NCI-H226 (cell line): Measurements from ENCODE around the gene PTPRG.
A peak's percentile ranks its signal among the peaks of the same experiment; 100 is the strongest.
"Not testable (repeated sequence)": the region's sequence is repeated elsewhere in the genome, so short reads cannot be mapped to it uniquely, and the experiment has no call there.

Experiments used
- DNase-seq: peaks from one replicate; pipeline ENCODE4 v3.0.0-alpha.2; 2015

PTPRG gene

DNA sequence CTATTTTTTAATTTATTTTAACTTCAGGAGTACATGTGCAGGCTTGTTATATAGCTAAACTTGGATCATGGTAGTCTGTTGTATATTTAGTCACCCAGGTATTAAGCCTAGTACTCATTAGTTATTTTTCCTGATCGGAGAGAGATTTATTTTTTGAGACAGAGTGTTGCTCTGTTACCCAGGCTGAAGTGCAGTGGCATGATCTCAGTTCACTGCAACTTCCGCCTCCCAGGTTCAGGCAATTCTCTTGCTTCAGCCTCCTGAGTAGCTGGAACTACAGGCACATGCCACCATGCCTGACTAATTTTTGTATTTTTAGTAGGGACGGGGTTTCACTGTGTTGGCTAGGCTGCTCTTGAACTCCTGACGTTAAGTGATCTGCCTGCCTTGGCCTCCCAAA, 477.4 kb downstream of the PTPRG start:
- DNase-seq, result not testable (repeated sequence)

DNA sequence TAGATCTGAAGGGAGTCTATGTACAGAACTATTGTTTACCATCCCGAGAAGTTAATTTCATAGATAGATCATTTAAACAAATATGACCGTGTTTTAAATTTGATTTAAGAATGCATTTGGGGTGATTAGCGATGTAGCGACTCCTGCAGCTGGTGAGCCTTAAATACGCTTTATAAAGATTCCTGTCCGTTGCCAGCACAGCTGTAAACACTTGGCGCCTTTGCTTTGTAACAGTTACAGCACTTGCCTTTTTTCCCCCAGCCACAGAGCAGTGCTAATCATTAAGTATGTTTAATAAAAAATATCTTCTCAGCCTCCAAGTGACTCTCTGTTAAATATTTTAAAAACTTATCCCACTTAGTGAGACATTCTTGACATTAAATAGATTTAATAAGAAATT, 478.2 kb downstream of the PTPRG start:
- DNase-seq, result no peak

DNA sequence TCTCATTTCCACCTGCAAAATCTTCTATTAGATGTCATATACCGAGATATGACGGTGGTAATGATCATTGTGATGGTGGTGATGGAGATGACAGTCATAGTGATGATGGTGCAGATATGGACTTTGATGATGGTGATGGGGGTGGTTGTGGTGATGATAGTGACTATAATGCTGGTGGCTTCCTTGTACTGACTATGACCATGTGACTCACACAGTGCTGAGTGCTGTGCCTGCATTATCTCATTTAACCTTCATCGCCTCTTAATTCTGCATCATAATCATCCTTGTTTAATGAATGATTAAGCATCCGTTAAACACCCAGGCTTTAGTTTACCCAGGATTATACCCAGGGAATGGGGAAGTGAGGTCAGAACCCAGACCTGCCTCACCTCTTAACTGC, 480.3 kb downstream of the PTPRG start:
- no peak for DNase-seq

DNA sequence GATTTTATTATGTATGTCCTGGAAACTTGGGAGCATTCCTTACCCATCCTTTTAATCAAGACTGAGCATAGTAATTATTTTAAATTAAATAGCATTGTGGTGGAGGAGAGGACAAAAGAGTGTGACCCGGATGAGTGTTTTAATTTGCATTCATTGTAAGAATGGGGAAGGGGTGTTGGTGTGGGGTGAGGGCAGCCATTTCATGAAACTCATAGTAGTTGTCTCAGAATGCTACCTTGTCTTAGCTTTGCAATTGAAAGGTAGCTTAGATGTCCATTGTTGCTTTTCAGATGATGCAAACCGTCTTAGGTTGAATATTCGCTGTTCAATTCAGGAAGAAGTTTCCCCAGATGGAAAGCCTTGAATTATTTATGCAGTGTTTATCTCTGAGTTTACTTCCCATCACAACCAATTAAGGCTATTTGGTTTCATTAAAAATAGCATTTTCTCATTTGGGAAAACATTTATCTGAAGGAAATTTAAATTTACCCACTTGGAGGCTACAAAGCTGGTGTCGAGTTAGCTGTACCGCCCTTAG, 483.6 kb downstream of the PTPRG start:
- DNase-seq, result no peak

DNA sequence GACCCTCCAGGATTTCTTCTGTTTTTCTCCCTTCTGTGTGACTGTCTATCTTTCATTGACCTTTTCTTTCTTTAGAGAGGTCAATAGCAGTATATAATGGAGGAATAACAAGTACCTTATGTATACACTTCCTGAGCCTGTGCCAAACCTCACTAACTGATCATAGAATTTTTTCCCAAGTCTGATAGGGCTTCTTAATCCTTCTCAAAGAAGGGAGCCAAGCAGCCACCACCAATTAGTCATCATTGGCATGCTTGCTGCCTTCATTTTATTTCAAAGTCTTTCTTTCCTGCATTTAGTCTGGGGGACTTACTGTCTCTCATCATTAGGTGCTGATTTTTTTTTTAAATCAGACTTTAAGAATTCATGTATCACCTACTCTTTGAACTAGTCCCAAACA, 485.0 kb downstream of the PTPRG start:
- DNase-seq, result peak; percentile 13

DNA sequence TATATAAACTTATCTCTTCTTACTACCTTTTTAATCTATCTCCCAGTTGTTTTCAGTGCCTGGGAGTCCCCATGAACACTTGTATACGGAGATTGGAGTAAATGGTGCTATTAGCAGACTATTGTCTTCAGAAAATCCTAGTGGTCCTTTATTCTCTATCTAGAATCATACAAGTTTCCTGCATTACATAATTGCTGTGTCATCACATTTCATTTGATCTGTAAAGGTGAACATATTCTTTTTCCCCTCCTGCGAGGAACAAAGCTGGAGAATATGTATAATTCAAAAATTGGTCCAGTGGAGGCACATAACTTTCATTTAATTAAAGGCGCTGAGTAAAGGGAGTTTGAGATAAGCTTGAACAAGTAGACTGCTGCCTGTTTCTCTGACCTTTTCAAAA, 487.2 kb downstream of the PTPRG start:
- DNase-seq, result no peak

DNA sequence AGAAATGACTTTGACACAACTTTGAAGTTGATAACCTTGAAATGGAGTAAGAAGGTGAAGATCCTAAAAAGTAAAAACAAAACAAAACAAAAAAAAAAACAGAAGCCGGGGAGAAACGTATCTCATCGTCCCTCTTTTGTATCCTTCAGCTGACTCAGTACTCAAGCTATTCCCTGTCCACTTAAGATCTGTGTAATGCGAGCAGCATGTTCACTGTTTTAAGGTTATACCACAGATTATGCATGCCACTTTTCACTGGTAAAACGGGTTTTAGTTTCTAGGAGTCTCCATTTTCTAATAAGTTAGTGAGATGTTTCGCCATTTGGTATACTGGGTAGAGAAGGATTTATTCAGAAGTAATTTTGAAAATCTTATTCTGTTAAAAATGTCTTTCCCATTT, 487.7 kb downstream of the PTPRG start:
- DNase-seq, result no peak

DNA sequence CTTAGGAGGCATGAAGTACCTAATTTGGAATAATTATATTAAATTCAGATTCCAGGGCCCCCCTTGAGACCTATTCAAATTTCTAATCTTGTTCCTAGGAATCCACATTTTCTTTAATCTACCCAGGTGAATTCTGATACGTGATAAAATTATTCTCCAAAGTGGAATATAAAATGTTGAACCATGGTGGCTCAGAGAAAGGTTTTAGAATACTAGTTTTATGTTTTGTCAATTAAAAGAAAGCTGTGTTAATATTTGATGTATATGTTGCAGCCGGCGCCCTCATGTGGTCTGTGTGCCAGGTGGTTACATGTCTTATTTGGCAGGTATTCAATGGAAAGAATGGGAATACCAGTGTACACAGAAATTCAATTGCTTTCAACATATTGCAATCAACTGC, 490.1 kb downstream of the PTPRG start:
- DNase-seq, result no peak

DNA sequence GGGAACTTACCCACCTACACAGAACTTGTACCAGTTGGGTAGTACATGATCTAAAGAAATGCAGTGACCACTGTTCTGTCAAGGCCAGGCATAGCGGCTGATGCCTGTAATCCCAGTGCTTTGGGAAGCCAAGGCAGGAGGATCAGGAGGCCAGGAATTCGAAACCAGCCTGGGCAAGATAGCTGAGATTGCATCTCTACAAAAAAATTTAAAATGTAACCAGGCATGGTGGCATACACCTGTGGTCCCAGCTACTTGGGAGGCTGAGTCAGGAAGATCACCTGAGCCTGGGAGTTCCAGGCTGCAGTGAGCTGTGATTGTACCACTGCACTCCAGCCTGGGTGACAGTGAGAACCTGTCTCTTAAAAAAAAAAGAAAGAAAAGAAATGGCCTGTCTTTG, 491.0 kb downstream of the PTPRG start:
- DNase-seq, result no peak

DNA sequence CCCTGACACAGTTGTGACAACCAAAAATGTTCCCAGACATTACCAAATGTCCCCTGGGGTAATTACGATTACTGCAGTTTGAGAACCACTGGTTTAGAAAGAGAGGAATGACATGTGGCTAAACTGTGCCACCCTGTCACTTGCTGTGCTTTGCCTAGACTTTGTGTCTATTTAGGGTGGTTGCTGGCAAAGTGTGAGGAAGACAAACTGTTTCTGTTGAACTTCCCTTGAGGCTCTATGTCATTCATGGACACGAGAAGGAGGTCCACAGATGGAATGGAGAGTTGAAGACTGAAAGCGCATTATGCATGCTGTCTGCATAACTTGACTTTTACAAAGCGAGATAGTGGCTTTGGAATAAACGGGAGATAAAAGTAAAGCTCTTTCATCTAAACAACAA, 495.3 kb downstream of the PTPRG start:
- DNase-seq, result no peak

DNA sequence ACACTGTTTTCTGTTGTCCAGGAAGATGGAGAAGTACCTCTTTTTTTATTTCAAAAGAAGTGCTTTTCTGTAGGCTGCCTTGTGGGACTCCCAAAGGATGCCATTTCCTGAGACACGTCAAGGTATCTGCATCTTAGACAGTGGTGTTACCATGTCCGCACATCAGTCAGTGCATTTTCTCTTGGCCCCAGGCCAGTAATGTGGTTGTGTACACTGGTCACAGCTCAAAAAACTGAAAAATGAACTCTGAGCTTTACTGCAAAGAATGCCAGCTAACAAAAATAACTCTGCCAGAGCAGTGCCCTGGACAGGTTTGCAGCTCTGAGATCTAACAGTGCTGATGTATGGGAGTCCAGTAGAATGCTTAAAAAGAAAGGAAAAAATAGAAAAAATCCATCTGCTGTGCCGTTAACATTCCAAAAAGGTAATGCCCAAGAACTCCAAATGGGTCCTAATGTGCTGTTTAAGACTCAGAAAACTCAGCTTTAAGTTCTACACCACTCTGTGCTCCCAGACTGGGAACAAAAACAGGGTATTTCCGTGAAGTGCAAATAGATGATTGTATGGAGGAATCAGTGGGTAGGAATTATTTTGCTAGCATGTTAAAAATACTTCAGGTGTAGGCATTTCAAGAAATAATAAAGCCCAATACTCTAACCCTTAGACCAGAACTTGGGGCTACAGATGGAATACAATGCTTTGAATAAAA, 496.1 kb downstream of the PTPRG start:
- DNase-seq, result no peak

DNA sequence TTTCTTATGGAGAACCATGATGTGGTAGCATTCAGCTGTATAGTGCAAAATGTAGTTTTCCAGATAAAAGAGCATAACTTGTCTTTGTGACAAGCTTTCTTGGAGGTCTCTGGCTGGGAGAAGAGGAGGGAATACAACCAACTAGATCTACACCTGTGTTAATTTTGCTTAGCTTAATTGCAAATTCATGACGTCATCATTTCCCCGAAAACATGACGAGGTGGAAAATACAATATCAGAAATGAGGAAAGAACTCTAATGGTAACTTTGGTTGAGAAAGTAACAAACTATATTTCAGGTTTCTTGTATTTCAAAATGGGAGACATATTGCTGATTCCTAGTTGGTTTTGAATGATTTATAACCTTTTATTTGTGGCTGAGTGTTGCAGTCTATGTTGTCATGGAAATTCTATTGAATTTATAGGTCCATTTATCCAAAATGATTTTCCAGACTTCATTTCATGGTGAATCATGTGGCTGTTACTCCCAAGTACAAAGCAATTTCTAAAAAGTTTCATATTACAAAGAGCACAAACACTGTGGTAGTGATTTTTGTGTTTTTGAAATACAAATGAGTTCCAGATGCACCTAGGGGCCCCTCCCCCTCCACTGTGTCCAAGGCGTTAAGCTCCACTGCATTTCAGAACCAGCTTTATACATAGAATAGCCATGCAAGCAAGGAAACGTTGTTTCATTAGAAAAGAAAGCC, 504.8 kb downstream of the PTPRG start:
- DNase-seq, result no peak

DNA sequence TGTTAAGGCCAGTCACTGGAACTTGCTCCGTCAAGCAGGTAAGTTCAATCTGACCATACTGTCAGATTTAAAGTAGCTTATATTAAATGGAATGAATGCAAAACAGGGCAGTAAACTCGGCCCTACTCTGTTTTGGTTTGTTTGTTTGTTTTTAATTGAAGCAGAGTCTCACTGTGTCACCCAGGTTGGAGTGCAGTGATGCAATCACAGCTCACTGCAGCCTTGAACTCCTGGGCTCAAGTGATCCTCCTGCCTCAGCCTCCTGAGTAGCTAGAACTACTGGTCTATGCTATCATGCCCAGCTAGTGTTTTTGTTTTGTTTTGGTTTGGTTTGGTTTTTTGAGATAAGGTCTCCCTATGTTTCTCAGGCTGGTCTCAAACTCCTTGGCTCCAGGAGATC, 507.0 kb downstream of the PTPRG start:
- no peak for DNase-seq

DNA sequence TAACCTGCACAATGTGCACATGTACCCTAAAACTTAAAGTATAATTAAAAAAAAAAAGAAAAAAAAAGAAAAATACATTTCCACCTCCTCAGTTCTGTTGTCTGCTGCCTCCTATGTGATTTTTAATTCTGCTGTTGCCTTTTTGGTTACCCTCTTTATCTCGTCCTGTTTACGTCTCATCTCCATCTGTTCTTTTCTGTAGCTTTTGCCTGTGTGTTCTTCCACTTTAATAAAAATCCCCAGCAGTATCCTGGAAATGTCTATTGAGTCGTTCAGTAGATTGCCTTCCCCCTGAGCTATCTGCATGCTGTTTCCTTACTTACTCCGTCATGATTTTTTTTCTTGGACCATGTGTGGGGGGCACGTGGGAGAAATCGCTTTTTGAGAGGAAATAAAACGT, 509.5 kb downstream of the PTPRG start:
- DNase-seq, result no peak

DNA sequence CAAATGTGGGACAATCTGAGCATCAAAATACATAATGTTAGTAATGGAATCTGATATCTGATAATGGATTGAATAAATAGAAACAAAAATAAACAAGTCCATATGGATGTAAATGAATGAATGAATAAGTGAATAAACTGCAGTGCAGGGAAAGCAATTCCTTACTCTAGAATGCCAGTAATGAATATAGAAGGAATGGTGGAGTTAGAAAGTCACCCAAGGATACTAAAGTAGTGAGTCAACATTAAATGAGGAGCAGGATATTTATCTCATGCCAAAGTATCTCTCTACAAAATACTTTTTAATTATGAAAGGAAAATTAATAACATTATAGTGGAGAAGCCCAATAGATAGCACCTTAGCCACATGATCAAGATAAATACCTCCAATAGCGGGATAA, 511.7 kb downstream of the PTPRG start:
- DNase-seq, result no peak

DNA sequence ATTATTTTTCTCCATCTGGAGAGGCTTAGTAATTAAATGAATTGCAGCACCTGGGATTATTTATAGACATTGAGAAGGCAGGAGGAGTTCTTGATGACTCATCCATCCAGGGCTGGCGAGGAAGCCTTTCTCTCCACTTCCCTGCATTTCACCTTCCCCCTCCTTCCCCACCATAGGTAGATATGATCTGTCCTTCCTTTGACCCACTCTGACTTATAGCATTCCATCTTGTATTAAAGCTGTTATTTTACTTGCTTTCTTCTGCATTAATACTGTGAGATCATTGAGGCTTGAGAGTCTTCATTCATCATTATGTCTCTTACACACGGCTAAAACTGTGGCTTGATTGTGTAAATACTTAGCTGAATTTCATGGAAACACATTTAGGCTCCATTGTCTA, 523.2 kb downstream of the PTPRG start:
- peak; percentile 68 for DNase-seq

DNA sequence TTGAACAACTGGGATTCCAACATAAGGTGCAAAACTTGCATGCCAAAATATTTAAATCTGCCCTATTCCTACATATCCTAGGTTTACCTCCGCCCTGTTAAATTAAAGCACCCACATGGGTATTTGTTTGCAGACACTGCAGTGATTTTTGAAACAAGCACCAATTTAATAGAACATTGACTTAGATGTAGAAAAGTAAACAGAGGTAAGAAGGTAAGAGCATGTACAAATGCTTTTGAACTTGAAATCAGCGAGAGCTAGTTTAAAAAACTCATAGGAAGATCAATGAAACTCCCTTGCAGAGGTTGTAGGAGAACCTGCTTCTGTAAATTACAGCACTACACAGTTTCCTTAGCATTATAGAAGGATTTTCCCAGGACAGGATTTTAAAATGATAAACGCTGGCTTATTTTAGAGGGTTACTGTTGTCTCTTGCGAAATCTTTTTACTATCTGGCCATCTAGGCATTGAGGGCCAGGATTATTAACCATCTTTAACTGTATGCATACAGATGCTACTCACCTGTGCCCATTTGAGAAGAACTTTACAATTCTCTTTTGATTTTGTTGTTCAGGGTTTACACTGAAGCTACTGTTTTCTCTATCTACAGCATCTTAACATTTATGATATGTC, 527.2 kb downstream of the PTPRG start:
- no peak for DNase-seq

DNA sequence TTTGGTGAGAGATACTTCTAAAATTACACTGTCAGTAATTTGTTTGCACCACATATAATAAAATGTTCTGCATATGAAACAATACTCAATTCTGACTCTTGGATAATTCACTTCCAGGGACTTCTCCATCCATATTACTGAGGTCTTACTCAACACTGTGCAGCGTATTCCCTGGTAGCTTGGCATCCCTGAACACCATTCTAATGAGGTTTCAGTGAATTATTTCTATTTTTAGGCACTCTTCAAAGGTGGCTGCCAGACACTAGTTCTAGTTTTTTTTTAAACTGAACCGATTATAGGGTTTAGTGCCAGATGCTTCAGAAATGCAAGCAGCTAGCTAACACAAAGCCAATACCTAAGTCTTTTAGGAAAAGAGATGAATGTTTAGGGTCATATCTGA, 528.7 kb downstream of the PTPRG start:
- no peak for DNase-seq

DNA sequence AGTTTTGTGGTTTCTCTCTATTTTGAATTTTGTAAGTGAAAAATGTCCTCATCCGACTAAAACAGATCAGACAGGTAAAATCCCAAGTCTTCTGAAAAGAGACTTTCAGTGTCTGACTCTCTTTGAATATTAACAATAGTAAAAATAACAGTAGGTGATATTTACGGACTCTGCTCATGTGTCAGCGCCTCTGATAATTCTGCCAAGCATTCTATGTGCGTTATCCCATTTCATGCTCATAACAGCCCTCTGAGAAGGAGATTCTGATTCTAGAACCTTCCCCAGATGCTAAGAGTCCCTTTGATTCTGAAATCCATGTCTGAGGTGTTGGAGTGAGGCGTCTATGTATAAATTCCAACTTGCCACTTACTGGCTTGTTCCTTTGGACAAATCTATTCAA, 529.1 kb downstream of the PTPRG start:
- DNase-seq, result no peak

DNA sequence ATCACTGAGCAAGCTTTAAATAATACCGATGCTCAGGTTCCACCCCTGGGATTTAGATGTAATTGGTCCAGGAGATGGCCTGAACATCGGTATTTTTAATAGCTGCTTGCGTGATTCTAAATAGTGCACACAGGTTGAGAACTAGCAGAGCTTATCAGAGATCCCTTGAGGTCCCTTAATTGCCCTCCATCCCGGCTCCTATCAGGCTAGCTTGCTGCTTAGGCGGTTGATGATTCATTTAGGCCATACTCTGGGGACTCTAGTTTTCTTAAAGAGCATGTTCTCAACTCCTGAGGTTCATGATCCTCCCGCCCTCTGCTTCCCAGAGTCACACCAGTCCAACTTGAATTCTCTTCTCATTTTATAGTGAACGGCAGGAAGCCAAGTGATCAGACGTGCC, 531.7 kb downstream of the PTPRG start:
- no peak for DNase-seq

DNA sequence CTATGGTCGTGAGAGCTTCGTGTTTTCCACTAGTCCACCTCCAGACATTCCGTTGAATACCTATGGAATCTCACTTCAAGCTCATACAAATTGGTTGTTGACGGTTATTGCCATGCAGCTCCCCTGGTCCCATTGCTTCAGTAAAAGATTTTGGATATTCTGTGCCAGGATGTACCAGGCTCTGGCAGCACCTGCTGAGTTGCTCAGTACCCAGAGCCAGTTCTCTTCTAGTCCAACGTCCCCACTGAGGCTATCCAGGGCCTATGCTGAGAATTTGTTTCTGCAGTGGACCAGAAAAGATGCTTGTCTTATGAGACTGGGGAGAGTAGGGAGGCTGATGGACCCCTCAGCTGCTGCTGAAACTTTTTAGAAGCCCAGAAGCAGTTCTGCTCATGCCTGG, 533.1 kb downstream of the PTPRG start:
- no peak for DNase-seq

DNA sequence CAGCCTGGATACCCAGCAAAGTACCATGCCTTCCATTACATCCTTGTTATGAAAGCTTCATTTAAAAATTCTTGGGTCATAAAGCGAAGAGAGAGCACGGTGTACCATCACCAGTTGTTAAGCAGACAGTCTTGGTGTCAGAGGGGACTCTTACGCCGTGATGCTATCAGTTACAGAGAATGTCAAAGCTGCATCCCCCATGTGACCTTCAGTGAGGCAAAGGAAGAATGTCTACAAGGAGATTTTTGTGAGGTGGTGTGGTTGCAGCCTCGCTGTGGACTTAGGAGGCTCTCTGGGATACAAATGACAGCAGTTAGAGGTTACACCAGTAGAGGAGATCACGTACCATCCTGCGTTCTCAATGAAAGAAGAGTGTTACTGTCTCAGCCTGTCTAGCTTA, 533.7 kb downstream of the PTPRG start:
- no peak for DNase-seq

DNA sequence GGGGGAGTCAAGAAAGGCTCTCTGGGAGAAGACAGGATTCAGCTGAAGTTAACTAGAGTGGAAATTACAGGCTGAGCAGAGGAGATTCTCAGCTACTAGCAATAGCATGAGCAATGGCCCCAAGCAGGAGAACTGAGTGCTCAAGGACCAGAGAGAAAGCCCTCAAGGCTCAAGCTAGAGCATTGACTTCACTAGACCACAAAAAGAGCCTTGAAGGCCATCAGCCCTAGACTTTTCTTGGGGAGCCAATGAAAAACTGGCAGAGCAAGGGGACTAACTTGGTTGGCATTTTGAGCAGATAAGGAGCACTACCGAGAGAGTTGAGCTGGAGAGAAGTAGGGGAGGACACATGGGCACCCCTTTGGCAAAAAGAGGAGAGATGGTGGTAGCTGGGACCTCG, 534.4 kb downstream of the PTPRG start:
- DNase-seq, result peak; percentile 75

DNA sequence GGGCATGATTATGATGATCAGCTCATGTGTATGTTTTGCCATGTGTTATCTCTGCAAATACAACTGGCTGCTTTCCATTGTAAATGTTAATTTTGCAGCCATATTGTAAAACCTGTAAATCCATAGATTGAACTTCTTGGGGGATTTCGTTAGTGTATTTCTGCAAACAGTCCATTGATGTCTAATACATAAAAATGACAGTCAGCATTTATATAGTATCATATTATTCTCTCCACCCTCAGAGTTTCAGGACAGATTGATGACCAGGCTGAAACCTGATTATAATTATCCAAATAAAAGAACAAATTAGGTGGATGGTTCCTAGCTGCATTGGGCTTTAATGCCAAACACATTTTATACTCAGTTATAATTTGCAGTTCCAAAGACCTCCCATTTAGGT, 535.1 kb downstream of the PTPRG start:
- DNase-seq, result no peak
